ENCODE results near the gene STUM.
"Not testable (repeated sequence)": the region's sequence is repeated elsewhere in the genome, so short reads cannot be mapped to it uniquely, and the experiment has no call there.

The STUM gene

DNA sequence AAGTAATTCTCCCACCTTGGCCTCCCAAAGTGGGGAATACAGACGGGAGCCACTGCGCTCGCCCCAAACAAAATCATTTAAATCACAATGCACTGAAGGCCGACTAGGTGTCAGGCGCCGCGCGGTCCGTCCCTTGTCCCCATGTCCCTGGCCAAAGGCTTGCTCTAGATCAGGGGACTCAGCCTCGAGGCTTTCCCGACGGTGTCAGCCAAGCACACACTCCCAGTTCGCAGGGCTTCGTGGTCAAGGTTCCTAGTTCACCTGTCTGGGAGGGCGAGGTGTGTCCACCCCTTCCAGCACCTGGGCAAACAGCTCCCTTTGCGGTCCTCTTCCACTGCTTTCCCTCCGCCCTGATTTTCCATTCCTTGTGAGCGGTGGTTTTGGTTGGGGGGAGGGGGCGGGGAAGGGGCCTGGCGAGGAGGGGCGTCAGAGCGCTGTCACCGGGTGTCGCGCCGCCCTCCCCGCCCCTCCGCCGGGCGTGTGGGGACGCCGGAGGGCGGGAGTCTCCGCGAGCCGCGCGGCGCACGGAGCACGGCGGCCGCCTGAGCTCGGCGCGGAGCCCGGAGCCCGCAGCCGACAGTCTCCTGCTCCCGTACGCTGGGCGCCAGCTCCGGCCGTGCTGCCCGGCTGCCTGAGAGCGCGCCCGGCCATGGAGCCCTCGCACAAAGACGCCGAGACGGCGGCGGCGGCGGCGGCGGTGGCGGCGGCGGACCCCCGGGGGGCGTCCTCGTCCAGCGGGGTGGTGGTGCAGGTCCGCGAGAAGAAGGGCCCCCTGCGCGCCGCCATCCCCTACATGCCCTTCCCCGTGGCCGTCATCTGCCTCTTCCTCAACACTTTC, at the start of gene STUM:
STUM (plus strand) TSS at position 509 of the 838 bp plus-strand sequence; CDS start at position 650, 141 bp downstream.
- DNase-seq: no peak

- DNase-seq: not testable (repeated sequence)
Observed at GRCh38 chr1:226499699-226500098, 48.9 kb upstream of the STUM start.

GRCh38 chr1:226506021-226506420, 42.5 kb upstream of the STUM start:
- DNase-seq: no peak

DNA sequence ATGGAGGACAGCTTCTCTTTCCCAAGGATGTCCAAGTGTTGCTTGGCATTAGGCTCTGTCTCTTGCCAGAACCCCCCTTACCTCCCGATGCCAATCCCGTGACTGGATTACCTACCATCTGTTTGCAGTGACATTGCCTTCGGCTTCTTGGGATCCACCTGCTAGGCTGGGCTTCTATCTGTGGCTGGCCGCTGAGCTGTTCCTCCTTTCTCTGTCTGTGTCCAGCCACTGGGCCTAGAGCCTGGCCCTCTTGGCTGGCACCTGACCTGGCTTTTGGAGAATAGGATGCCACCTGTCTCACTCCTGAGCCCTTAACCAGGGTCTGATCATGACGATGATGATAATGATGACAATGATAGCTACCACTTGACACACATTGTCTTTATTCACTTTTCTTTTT, 41.6 kb upstream of the STUM start:
- DNase-seq: peak in 1 of 2 experiments; percentile 14

GRCh38 chr1:226510453-226510852, 38.1 kb upstream of the STUM start:
- DNase-seq: peak; percentile 84 to 93

DNA sequence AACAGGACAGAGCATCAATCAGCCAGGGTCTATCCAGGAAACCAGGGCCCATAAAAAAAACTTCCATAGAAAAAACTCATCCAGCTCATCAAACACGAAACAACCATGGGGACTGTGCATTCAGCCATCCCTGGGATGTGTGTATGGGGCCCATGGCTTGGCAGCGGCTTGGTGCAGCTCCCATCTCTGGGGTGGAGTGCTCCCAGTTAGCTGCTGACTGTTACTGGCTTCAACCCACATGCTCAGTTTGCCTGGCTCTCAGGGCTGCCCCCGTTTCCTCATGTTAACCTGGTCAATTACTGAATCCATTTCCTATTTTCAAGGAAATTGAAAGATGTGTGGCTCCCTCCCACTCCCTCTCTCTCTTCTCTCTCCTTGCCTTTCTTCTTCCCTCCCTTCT, 37.3 kb upstream of the STUM start:
- DNase-seq: no peak

GRCh38 chr1:226512076-226512728, 36.4 kb upstream of the STUM start:
- no peak for DNase-seq

- DNase-seq: no peak
Observed at GRCh38 chr1:226518375-226518774, 30.2 kb upstream of the STUM start.

DNA sequence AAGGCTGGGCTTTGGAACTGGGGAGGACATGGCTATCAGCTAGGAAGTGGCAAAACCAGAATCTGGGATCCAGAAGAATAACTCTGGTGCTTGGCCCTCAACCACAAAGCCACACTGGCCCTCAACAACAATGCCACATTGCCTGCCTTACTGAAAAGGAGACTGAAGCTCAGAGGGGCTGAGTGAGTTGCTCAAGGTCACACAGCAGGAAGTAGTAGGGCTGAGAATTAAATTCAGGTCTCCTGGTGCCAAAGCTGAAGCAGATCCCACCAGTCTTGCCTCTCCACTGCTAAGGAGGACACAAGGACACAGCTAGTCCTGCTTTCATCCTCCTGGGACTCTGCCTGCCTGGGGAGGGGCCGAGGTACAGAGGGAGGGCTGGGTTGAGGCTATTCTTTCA, 29.4 kb upstream of the STUM start:
- DNase-seq: no peak

- no peak for DNase-seq
Observed at GRCh38 chr1:226519716-226520598, 28.6 kb upstream of the STUM start.

DNA sequence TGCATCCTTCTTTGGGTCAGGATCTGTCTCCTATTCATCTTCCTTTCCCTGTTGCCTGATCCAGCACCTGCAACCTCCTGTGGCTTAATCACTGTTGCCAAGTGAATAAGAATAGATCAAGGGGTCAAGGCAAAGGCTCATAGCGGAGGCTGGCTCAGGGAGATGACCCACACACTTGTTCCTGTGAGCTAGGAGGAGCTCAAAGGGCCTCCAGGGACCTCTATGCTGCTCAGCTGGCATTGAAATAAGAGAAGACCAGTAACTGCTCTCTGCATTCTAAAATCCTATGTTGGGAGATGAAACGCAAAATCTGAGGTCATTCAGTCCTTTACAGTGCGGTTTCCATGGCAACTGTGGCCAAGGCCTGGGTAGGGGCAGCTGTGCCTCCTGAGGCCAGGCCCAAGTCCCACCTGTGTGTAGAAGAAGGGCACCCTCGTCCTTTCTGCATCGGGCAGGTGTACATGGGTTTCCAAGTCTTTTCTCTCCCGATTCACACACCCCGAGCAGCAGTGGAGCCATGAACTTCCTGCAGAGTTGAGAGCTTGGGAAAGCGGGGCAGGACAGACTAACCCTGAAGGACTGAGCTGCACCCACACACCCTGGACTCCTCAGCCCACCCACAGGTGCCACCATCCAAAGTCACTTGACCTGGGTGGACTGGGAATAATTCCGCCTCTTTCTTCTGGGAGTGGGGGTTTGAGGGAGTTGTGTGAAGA, 27.8 kb upstream of the STUM start:
- DNase-seq: no peak

GRCh38 chr1:226523646-226524406, 24.7 kb upstream of the STUM start:
- no peak for DNase-seq

GRCh38 chr1:226524547-226524946, 24.0 kb upstream of the STUM start:
- DNase-seq: no peak

DNA sequence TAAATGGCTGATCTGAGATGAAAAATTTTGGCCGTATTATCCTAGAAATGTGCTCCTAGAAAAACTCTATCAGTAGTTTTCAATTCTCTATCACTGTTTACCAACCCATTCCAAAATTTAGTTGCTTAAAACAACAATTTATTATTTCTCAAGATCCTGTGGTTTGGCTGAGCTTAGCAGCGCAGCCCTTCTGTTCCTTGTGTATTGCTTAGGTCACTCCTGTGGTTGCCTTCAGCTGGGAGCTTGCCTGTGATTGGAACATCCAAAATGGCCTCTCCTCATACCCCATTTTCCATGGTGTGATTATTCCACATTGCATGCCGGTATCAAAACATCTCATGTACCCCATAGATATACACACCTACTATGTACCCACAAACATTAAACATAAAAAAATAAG, 22.8 kb upstream of the STUM start:
- DNase-seq: no peak

DNA sequence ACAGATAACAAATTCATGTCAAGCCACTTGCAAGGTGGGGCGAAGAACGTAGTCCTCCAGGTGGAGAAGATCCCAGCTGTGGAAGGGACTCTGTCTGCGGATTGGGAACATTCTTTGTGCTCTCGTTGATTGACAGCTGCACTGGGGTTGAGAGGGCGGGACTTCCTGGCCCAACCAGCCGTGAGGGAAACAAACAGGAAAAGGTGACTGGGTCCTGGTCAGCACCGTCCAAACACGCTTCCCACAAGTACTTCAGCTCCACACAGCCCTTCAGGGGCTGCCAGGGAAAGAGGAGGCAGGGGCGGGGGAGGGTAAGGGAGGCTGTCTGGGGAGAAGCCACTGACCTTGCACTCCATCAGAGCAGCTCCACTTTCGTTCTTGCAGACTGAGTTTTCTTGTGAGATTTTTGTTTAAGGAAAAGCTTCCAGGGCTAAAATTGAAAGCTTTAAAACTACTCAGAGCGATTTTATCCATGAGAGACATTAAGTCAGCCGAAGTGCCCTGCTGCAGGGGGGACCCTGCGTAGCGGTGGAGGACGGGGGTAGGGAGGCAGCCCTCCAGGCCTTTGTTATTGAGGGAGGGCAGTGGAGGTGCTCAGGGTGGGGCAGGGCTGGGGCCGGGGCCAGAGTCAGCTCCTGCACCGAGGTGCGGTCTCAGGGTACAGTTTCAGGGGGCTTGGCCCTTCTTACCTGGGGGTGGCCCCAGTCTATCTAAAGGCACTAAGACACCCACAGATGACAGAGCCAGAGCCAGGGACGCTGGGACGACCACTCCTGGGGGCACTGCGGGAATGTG, 21.6 kb upstream of the STUM start:
- no peak for DNase-seq

DNA sequence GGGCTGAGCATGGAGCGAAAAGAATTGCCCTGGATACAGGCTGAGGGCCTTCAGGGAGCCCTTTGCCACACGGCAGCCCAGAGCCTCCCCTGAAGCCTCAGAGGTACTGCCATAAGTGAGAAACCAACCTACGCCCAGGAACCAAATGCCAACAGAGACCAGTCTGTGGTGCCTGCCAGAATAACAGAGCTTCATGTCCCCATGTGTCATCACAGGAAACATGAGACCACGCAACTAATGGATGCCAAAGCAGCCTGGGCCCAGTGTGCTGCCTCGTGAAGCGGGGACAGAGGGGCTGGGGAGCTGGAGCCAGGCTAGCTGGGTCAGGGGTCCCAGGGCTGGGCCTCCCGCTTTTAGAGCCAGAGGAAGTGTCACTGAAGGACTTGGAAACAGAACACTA, 18.7 kb upstream of the STUM start:
- DNase-seq: no peak

DNA sequence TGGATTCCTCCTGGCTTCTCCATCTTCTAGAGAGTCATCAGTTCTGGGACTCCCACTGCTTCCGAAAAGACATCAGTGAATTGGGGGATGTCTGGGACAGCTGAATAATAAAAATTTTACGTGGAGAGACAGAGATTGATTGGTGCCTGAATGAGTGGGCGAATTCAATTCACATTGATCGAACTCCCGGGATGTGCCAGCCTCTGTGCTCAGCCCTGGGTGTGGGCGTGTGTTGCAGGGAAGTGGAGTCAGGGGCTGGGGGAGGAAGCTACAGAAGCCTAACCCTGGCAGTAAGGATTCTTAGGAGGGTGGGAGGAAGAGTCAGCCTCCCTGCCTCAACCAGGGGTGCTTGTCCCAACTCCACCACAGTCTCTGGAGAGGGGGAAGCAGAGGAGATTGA, 18.0 kb upstream of the STUM start:
- no peak for DNase-seq

DNA sequence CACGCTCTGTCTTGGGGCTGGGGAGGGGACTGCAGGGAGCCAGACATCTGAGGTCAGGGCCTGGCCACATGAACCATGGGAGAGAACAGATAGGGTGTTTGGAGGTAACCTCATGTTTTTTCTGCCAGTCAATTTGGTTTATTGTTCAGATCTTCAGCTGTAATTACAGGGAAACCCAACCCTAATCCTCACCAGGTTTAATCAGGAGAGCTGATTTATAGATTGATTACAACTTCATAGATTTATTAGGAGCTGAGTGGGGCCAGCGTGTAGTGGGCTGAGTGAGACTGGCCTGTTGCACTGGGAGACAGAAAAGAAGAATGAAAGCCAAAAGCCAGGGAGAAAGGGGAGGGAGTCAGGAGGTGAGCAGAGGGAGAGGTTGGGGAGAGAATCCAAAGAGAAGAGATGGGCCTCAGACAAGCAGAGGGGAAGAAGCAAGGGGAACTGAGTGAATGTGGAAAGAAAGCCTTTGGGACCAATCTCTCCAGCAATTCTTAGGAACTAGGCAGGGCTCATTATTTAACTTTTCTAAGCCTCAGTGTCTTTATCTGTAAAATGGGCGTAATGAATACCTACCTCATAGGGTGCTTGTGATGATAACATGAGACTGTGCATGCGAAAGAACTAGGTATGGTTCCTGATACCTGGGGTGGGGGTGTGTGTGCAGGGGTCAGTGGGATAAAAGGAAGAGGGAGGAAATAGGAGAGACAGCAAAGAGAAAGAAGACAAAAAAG, 17.0 kb upstream of the STUM start:
- no peak for DNase-seq

DNA sequence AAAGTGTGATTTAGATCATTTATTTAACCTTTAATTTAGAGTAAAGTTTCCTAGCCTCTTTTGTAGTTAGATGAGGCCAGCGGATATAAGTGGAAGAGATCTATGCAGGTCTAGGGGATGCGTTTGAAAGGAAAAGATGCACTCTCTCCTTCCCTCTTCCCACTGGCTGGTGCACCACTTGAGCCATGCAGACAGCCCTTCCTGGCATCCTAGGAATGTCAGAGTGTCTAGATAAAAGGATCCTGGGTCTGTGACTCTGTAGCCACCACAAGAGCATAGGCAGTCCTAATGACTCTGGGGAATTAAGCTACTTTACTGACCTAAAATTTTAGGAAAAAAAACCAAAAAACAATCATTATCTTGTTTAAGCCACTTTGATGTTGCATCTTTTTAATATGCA, 16.0 kb upstream of the STUM start:
- DNase-seq: no peak

- DNase-seq: no peak
Observed at GRCh38 chr1:226533220-226533619, 15.3 kb upstream of the STUM start.

All from cerebellar nuclear complex (tissue), 1 donor.